Neural progenitor cell (in vitro differentiated cells): ENCODE measurements around the gene ZNF69. TPM values are rescaled to one million over a fixed set of nuclear protein-coding genes. Genes with fewer than 3 reads are reported as not detected.
"Not testable (repeated sequence)": the region's sequence is repeated elsewhere in the genome, so short reads cannot be mapped to it uniquely, and the experiment has no call there.

ENCODE experiments used
- DNase-seq: peaks from one replicate; pipeline ENCODE4 v3.0.0-alpha.2; 2016; ENCODE audit warnings: low spot score
- H2AFZ ChIP-seq: fragments of 200-600 bp; sonication (generic); replicated peaks from 2 replicates; pipeline ENCODE4 v1.6.1; 2016; ENCODE audit warnings: antibody characterized with exemption
- H3F3A ChIP-seq: fragments of 200-600 bp; sonication (generic); 2 replicates; pipeline ENCODE4 v1.6.1; 2016; ENCODE audit warnings: antibody characterized with exemption, low read depth
- H3K27ac ChIP-seq: fragments of 200-600 bp; sonication (generic); 2 replicates; pipeline ENCODE4 v1.5.1; 2016; ENCODE audit warnings: mild to moderate bottlenecking
- H3K27me3 ChIP-seq: fragments of 200-600 bp; sonication (generic); 2 replicates; pipeline ENCODE4 v1.6.1; 2016; ENCODE audit warnings: mild to moderate bottlenecking, moderate library complexity
- H3K36me3 ChIP-seq: fragments of 200-600 bp; sonication (generic); 2 replicates; pipeline ENCODE4 v1.5.1; 2016
- H3K4me1 ChIP-seq: fragments of 200-600 bp; sonication (generic); 2 replicates; pipeline ENCODE4 v1.6.1; 2016; ENCODE audit warnings: mixed run types
- H3K4me2 ChIP-seq: fragments of 200-600 bp; sonication (generic); 2 replicates; pipeline ENCODE4 v1.6.1; 2016
- H3K4me3 ChIP-seq: fragments of 200-600 bp; sonication (generic); 2 replicates; pipeline ENCODE4 v1.5.1; 2016
- H3K79me2 ChIP-seq: fragments of 200-600 bp; sonication (generic); 2 replicates; pipeline ENCODE4 v1.6.1; 2016; ENCODE audit warnings: low read depth
- H3K9ac ChIP-seq: fragments of 200-600 bp; sonication (generic); 2 replicates; pipeline ENCODE4 v1.6.1; 2016
- H3K9me3 ChIP-seq: fragments of 200-600 bp; sonication (generic); 2 replicates; pipeline ENCODE4 v1.5.1; 2016; ENCODE audit warnings: low read depth
- H4K20me1 ChIP-seq: fragments of 200-600 bp; sonication (generic); 2 replicates; pipeline ENCODE4 v1.6.1; 2016; ENCODE audit warnings: low read depth
- H3K27ac Mint-ChIP-seq: 3 replicates; pipeline ENCODE4 v1.8.0; 2021; ENCODE audit warnings: mixed read lengths
- H3K27me3 Mint-ChIP-seq: 2 replicates; pipeline ENCODE4 v1.8.0; 2022; ENCODE audit warnings: low read depth, mild to moderate bottlenecking, inconsistent platforms, moderate library complexity, mixed read lengths; ENCODE audit not compliant: insufficient read depth
- H3K36me3 Mint-ChIP-seq: 3 replicates; pipeline ENCODE4 v1.8.0; 2021; ENCODE audit warnings: mixed read lengths
- H3K4me1 Mint-ChIP-seq: 3 replicates; pipeline ENCODE4 v1.8.0; 2021; ENCODE audit warnings: mixed read lengths
- H3K4me3 Mint-ChIP-seq: 3 replicates; pipeline ENCODE4 v1.8.0; 2021; ENCODE audit warnings: mild to moderate bottlenecking, moderate library complexity, mixed read lengths
- H3K9me3 Mint-ChIP-seq: 3 replicates; pipeline ENCODE4 v1.8.0; 2020; ENCODE audit warnings: mixed read lengths
- EZH2 ChIP-seq: fragments of 200-600 bp; sonication (generic); IDR thresholded peaks from 2 replicates; pipeline ENCODE4 v1.6.1; 2017; ENCODE audit warnings: antibody characterized with exemption, mild to moderate bottlenecking, moderate library complexity
- EZH2phosphoT487 ChIP-seq: fragments of 200-600 bp; sonication (generic); IDR thresholded peaks from 2 replicates; pipeline ENCODE4 v1.6.1; 2017; ENCODE audit warnings: antibody characterized with exemption
- total RNA-seq: library from RNA; depleted of rRNA; stranded (reverse); fragments of >200 nt; gene quantifications from 2 replicates; pipeline ENCODE4 v1.2.3, GENCODE V29; 2015; ENCODE audit warnings: low replicate concordance
- TF ChIP-seq, protein P1 (sequence below): fragments of 200-600 bp; sonication (generic); IDR thresholded peaks from 2 replicates; pipeline ENCODE4 v1.5.1; 2017; ENCODE audit warnings: antibody characterized with exemption, mild to moderate bottlenecking

Gene ZNF69
- total RNA-seq, 1 donor from 2014 or later: 73.7 TPM

DNA sequence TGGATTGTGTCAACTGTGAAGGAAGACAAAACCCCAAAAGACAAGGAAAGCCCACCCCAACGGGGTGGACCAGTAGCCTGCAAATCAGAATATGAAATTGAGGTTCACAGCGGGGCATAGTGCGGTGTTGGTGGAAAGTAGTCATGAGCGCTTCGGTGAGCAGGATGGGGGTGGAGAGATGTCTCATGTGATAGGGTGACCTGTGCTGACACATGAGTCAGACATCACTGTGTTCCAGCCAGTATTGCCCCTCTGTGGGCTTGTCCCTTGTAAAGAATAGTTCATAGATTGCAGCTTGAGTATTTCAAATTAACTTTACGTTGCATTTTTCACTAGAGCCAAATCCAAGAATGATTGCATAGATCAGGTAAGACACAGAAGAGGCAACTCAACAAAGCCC, 7.3 kb downstream of the ZNF69 start:
- Mint-ChIP-seq H3K9me3 (peaks cover 78% of the 10 kb centered on the region), H3K36me3 (peaks cover 65% of the 10 kb centered on the region), H3K4me1 (peaks cover 5% of the 10 kb centered on the region), H3K4me3 (no peak overlapping the region), H3K27ac (no peak overlapping the region), H3K27me3 (peaks cover 3% of the 10 kb centered on the region)
- peaks cover 26% of the 10 kb centered on the region for H3K9me3 ChIP-seq
- H4K20me1 ChIP-seq: no peaks in the 10 kb centered on the region
- no peak overlapping the region for H3K4me2 ChIP-seq
- H3K9ac ChIP-seq: no peak overlapping the region
- no peak for DNase-seq
- peaks cover 13% of the 10 kb centered on the region for H3F3A ChIP-seq
- H3K27ac ChIP-seq: no peak overlapping the region
- peaks cover 32% of the 10 kb centered on the region for H3K36me3 ChIP-seq
- H3K4me1 ChIP-seq: peaks cover 5% of the 10 kb centered on the region
- H3K27me3 ChIP-seq: no peaks in the 10 kb centered on the region
- peaks cover 91% of the 10 kb centered on the region for H3K79me2 ChIP-seq
- TF ChIP-seq EZH2: no peak
- no peak for TF ChIP-seq EZH2phosphoT487
- TF ChIP-seq, protein P1, sequence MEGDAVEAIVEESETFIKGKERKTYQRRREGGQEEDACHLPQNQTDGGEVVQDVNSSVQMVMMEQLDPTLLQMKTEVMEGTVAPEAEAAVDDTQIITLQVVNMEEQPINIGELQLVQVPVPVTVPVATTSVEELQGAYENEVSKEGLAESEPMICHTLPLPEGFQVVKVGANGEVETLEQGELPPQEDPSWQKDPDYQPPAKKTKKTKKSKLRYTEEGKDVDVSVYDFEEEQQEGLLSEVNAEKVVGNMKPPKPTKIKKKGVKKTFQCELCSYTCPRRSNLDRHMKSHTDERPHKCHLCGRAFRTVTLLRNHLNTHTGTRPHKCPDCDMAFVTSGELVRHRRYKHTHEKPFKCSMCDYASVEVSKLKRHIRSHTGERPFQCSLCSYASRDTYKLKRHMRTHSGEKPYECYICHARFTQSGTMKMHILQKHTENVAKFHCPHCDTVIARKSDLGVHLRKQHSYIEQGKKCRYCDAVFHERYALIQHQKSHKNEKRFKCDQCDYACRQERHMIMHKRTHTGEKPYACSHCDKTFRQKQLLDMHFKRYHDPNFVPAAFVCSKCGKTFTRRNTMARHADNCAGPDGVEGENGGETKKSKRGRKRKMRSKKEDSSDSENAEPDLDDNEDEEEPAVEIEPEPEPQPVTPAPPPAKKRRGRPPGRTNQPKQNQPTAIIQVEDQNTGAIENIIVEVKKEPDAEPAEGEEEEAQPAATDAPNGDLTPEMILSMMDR: no peak
- H3K4me3 ChIP-seq: no peak overlapping the region
- H2AFZ ChIP-seq: no peak overlapping the region

DNA sequence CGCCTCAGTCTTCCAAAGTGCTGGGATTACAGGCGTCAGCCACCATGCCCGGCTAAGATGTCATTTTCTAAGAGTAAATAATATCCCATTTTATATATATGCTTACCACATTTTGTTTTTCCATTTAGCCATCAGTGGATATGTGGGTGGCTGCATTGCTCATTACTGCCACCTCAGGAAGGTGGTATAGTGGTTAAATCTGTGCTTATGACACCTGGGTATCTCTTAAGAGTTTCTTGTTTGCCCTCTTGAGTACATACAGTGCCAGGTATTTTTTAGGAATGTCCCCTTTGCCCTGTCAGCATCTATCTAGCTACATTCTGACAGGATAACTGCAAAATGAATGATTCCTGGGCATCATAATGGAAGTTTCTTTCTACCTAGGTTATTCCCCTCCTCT, 14.6 kb downstream of the ZNF69 start:
- H3K36me3 Mint-ChIP-seq: peaks cover 65% of the 10 kb centered on the region
- H3K4me2 ChIP-seq: no peak overlapping the region
- H3K4me1 ChIP-seq: no peaks in the 10 kb centered on the region
- H3K4me1 Mint-ChIP-seq: no peaks in the 10 kb centered on the region
- H3K9ac ChIP-seq: no peak overlapping the region
- H3K79me2 ChIP-seq: peaks cover 51% of the 10 kb centered on the region
- H3K9me3 Mint-ChIP-seq: peaks cover 76% of the 10 kb centered on the region
- H3K27me3 Mint-ChIP-seq: peaks cover 7% of the 10 kb centered on the region
- TF ChIP-seq, protein P1: no peak
- TF ChIP-seq EZH2phosphoT487: no peak
- TF ChIP-seq EZH2: no peak
- no peak overlapping the region for H3K27ac Mint-ChIP-seq
- H3K27ac ChIP-seq: no peak overlapping the region
- no peak for DNase-seq
- peaks cover 4% of the 10 kb centered on the region for H3K27me3 ChIP-seq
- H3K4me3 Mint-ChIP-seq: no peak overlapping the region
- H3K4me3 ChIP-seq: no peak overlapping the region
- peaks cover 52% of the 10 kb centered on the region for H3K36me3 ChIP-seq
- no peak overlapping the region for H2AFZ ChIP-seq
- H3F3A ChIP-seq: peaks cover 23% of the 10 kb centered on the region
- H4K20me1 ChIP-seq: no peaks in the 10 kb centered on the region
- H3K9me3 ChIP-seq: peaks cover 59% of the 10 kb centered on the region

DNA sequence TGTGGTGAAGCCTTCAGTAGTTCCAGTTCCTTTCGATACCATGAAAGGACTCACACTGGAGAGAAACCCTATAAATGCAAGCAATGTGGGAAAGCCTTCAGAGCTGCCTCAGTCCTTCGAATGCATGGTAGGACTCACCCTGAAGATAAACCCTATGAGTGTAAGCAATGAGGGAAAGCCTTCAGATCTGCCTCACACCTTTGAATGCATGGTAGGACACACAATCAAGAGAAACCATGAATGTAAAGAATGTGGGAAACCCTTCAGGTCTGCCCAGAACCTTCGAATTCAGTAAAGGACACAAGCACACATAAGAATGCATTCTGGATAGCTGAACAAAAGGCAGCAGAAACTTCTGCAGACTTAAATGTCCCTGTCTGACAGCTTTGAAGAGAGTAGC, 18.3 kb downstream of the ZNF69 start:
- no peaks in the 10 kb centered on the region for H3K4me1 ChIP-seq
- no peak overlapping the region for H3K4me2 ChIP-seq
- H3K4me1 Mint-ChIP-seq: no peaks in the 10 kb centered on the region
- no peak overlapping the region for H3K27ac ChIP-seq
- no peak for DNase-seq
- H3K27me3 ChIP-seq: peaks cover 4% of the 10 kb centered on the region
- H4K20me1 ChIP-seq: no peaks in the 10 kb centered on the region
- peaks cover 31% of the 10 kb centered on the region for H3F3A ChIP-seq
- H3K9me3 ChIP-seq: peaks cover 82% of the 10 kb centered on the region
- peaks cover 68% of the 10 kb centered on the region for H3K36me3 Mint-ChIP-seq
- H3K4me3 Mint-ChIP-seq: no peak overlapping the region
- TF ChIP-seq, protein P1: no peak
- TF ChIP-seq EZH2phosphoT487: no peak
- TF ChIP-seq EZH2: no peak
- H3K27me3 Mint-ChIP-seq: peaks cover 6% of the 10 kb centered on the region
- H3K79me2 ChIP-seq: peaks cover 17% of the 10 kb centered on the region
- peaks cover 85% of the 10 kb centered on the region for H3K9me3 Mint-ChIP-seq
- H3K27ac Mint-ChIP-seq: no peak overlapping the region
- H3K9ac ChIP-seq: no peak overlapping the region
- H2AFZ ChIP-seq: no peak overlapping the region
- H3K4me3 ChIP-seq: peak overlapping the region; percentile 24
- H3K36me3 ChIP-seq: peaks cover 57% of the 10 kb centered on the region

DNA sequence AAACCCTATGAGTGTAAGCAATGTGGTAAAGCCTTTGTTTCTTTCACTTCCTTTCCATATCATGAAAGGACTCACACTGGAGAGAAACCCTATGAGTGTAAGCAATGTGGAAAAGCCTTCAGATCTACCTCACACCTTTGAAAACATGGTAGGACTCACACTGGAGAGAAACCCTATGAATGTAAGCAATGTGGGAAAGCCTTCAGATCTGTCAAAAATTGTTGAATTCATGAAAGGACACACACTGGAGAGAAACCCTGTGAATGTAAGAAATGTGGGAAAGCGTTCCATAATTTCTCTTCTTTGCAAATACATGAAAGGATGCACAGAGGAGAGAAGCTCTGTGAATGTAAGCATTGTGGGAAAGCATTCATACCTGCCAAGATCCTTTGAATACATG, 24.4 kb downstream of the ZNF69 start:
- H3K4me3 ChIP-seq, H3K27me3 ChIP-seq, H3K27me3 Mint-ChIP-seq, H3K9ac ChIP-seq, H3K4me1 Mint-ChIP-seq, H3K79me2 ChIP-seq, H3K27ac ChIP-seq, H3K4me3 Mint-ChIP-seq, H4K20me1 ChIP-seq, DNase-seq, H3K27ac Mint-ChIP-seq, H2AFZ ChIP-seq, H3K4me2 ChIP-seq, H3K4me1 ChIP-seq: not testable (repeated sequence)
- H3K36me3 Mint-ChIP-seq: peaks cover 48% of the 10 kb centered on the region
- Histone ChIP-seq H3F3A (peaks cover 25% of the 10 kb centered on the region), H3K36me3 (peaks cover 30% of the 10 kb centered on the region), H3K9me3 (peaks cover 66% of the 10 kb centered on the region)
- peaks cover 81% of the 10 kb centered on the region for H3K9me3 Mint-ChIP-seq

DNA sequence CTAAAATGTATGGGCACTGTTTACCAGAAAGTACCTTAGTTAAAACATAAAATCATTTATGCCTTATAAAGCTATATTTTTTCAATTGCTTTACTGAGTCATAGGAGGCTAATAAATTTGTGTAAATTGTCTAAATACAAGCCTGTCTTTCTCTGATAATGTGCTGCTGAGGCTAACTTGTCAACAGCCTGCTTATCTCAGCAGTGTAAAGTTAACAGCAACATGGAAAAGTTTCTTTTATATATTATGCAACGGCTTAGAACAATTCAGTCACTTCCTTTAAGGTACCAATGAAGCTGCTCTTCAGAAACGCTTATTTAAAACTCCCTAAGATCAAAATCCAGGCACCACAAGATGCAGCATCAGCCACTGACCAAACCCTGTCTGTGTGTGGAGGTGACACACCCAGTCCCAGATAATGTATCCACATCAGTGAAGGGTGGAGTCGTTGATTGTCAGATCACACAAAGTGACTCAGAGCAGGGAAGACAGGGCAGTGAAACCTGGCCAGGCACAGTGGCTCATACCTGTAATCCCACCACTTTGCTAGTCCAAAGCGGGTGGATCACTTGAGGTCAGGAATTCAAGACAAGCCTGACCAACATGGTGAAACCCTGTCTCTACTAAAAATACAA, 27.0 kb downstream of the ZNF69 start:
- DNase-seq, H3K4me2 ChIP-seq, H3K4me3 Mint-ChIP-seq, H3K27me3 ChIP-seq, H3K79me2 ChIP-seq, H3K4me1 ChIP-seq, H3K4me1 Mint-ChIP-seq, H3K27ac Mint-ChIP-seq, H3K4me3 ChIP-seq, H3K27ac ChIP-seq, H4K20me1 ChIP-seq, H2AFZ ChIP-seq, H3K9ac ChIP-seq, H3K27me3 Mint-ChIP-seq: not testable (repeated sequence)
- peaks cover 23% of the 10 kb centered on the region for H3K36me3 ChIP-seq
- H3K36me3 Mint-ChIP-seq: peaks cover 38% of the 10 kb centered on the region
- H3K9me3 ChIP-seq: peaks cover 46% of the 10 kb centered on the region
- peaks cover 70% of the 10 kb centered on the region for H3K9me3 Mint-ChIP-seq
- peaks cover 20% of the 10 kb centered on the region for H3F3A ChIP-seq
